Activated CD4-positive, alpha-beta T cell treated with anti-CD3 and anti-CD28 coated beads, Interleukin-2, amount 50 U/mL, for 1 hour (primary cell): ENCODE measurements around the gene TTC17.
"Not testable (repeated sequence)": the region's sequence is repeated elsewhere in the genome, so short reads cannot be mapped to it uniquely, and the experiment has no call there.

Experiments
- DNase-seq: peaks from one replicate; pipeline ENCODE4 v3.0.0-alpha.2; 2020

Gene TTC17

DNA sequence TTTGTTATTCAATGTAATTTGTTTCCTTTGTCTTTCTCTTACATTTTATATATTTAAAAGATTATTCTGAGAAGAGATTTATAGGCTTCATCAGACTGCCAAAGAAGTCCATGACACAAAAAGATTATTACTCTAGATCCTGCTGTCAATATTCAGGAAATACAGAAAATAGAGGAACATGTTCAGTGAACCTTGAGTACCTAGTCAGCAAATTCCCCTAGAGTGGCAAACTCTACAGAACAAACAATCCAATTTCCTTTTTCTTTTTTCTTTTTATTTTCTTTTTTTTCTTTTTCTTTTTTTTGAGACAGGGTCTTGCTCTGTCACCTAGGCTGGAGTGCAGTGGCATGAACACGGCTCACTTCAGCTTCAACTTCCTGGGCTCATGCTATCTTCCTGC, 23.9 kb downstream of the TTC17 start:
- DNase-seq, result no peak

DNA sequence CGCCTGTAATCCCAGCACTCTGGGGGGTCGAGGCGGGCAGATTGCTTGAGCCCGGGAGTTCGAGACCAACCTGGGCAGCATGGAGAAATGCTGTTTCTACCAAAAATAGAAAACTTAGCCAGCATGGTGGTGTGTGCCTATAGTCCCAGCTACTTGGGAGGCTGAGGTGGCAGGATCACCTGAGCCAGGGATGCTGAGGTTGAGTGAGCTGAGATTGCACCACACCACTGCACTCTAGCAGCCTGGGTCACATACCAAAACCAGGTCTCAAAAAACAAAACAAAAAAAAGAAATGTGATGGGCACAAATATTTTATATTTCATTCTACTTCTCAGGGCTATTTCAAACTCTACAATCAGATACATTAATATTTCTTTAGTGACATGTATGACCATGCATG, 25.7 kb downstream of the TTC17 start:
- DNase-seq, result no peak

DNA sequence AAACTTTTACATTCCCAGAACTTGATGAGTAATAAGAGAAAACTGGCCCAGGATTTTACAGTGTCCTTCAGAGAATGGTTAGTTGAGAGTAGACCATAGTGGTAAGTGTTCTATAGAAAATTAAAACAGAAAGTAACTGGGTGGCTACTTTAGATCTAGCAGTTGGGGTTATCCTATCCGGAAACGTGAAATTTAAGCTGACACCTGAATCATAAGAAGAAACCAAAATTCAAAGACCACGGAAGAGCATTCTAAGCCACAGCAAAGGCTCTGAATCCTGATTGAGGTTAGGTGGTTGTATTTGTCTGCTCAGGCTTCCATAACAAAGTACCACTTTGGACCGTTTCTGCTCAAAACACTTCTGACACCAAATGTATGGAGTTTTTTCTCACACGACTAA, 34.0 kb downstream of the TTC17 start:
- DNase-seq, result no peak

GRCh38 chr11:43393765-43394355, 35.1 kb downstream of the TTC17 start:
- no peak for DNase-seq

- DNase-seq, result no peak
Measured at GRCh38 chr11:43396617-43397016, 37.9 kb downstream of the TTC17 start.

GRCh38 chr11:43397251-43397650, 38.5 kb downstream of the TTC17 start:
- DNase-seq, result no peak

DNA sequence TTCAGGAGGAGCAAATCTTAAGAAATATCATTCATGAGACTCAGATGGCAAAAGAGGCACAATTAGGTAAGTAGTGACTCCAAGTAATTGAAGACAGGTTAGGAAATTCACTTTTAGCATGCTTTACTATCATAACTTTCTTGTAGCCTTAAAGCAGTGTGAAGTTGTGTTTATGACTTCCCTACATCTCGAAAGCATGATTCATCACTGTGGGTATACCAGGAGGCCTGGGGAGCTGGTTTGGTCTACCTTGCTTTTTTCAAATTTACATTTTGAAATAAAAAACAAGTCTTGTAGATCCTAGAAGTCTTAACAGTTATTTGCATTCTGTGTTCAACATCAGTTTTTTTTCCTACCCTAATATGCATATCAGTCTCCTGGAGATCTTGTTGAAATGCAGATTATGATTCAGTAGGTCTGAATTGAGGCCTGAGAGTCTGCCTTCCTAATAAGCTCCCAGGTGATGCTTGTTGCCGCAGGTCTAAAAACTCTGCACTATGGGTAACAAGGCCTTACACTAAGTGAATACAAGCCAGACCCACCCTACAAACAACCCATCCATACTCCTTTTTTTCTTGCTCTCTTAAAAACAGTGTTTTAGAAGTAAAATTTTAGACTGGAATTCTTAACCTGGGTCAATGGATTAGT, 41.4 kb downstream of the TTC17 start:
- DNase-seq, result no peak

GRCh38 chr11:43401252-43401651, 42.5 kb downstream of the TTC17 start:
- DNase-seq, result no peak

GRCh38 chr11:43401811-43402210, 43.1 kb downstream of the TTC17 start:
- DNase-seq, result not testable (repeated sequence)

GRCh38 chr11:43403357-43404231, 44.9 kb downstream of the TTC17 start:
- no peak for DNase-seq

DNA sequence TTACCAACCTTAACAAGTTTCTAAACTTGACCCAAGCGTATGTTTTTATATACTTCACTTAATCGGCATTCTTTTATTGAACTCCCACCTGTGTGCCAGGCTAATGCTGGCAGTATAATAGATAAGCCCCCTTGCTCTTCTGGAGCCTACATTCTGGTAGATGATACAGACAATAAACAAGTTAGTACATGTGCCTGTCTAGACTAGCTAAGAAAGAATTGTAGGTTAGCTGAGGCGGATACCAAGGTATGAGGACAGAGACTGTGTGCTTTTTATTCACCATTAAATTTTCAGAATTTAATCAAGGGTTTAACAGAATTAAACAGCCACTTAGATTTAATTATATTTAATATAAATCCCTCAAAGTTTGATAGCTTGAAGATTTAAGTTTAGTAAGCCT, 45.7 kb downstream of the TTC17 start:
- no peak for DNase-seq

DNA sequence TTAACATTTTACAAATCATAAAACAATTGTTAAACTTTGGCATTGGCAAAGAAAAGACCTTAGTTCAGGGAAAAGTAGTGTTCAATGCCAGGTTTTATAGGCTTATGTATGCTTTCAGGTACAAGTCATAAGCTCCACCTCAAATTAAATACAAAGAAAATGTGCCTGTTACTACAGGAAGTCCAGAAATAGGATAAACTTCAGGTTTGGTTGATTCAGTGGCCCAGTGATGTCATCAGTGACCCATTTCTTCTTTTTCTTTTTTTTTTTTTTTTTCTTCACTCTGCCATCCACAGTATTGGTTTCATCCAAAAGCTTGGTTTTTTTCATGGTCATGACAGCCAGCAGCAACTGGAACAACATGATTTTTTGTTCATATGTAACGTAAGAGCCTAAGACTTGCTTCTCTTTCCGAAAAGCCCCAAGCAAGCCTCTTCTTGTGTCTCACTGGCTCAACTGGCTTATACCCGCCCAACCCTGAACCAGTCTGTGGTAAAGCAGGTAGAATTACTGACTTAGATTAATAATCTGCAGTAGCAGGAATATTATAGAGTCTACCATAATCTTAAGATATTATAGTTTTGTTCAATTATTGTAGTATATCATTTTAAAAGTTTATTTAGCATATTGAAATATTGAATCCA, 46.2 kb downstream of the TTC17 start:
- DNase-seq, result no peak

DNA sequence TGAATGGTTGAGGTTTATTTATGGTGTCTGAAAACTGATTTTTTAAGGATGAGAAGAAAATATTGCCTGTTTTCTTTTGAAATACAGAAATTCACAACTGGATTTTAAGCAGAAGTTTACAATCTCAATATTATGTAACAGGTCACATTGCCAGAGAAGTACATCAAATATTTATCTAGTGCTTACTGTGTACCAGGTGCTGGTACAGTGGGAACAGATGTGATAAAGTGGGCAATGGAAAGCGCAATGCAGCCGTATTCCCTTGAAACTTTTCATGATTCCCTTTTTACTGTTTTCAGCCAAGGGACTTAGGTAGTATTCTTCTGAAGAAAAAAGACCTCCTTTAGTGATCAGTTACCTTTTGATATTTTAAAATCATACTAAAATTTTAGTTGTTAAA, 49.6 kb downstream of the TTC17 start:
- no peak for DNase-seq

DNA sequence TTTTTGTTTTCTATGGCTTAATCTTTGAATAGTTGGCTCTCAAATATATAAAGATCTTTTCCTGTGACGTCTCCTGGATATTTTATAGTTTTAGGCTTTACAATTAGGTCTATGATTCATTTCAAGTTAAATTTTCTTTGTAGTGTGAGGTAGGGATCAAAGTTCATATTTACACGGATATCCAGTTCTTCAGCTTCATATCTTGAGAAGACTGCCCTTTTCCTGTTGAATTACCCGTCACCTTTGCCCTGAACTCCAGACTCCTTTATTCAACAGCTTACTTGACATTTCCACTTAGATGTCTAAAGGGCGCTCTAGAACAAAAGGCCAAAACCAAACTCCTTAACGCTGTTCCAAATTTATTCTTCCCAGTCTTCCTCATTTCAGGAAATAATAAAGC, 51.7 kb downstream of the TTC17 start:
- DNase-seq, result no peak

DNA sequence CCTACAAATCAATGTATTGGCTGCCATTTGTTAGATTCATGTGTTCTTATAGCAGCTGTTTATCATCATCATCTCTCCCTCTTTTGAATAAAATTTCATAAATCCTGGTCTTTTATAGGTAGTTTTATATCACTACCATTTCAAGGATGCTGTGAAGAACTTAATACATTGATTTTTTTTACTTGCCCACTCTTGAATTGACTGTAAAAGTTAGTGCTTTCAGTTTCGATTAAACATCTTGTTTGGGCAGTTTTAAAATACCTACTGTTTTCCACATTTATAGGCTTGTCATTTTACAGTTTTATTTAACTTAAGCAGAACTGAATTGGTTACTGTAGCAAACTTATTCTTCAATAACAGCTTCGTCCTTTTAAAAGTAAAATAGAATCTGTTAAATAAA, 59.5 kb downstream of the TTC17 start:
- DNase-seq, result no peak

DNA sequence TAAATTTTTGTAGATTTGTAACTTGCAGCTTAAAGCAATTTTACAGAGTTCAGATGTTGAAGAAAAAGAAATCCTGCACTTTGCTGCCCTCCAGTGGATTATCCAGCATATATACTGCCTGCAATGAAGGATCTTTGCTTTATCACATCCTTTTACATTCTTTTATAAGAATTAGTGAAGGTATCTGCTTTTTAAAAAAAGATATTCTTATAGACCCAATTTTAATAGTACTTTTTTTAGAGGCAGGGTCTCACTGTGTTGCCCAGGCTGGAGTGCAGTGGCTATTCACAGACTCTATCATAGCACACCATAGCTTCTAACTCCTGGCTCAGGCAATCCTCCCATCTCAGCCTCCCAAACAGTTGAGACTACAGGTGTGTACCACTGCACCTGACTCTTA, 60.7 kb downstream of the TTC17 start:
- DNase-seq, result peak; percentile 3

- no peak for DNase-seq
Measured at GRCh38 chr11:43427971-43428370, 69.3 kb downstream of the TTC17 start.

DNA sequence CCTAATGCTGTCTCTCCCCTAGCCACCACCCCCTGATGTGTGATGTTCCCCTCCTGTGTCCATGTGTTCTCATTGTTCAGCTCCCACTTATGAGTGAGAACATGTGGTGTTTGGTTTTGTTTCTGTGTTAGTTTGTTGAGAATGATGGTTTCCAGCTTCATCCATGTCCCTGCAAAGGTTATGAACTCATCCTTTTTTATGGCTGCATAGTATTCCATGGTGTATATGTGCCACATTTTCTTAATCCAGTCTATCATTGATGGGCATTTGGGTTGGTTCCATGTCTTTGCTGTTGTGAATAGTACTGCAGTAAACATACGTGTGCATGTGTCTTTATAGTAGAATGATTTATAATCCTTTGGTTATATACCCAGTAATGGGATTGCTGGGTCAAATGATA, 72.2 kb downstream of the TTC17 start:
- not testable (repeated sequence) for DNase-seq

- no peak for DNase-seq
Measured at GRCh38 chr11:43434893-43435292, 76.2 kb downstream of the TTC17 start.

- DNase-seq, result no peak
Measured at GRCh38 chr11:43440486-43440885, 81.8 kb downstream of the TTC17 start.

- DNase-seq, result no peak
Measured at GRCh38 chr11:43443811-43444210, 85.1 kb downstream of the TTC17 start.

DNA sequence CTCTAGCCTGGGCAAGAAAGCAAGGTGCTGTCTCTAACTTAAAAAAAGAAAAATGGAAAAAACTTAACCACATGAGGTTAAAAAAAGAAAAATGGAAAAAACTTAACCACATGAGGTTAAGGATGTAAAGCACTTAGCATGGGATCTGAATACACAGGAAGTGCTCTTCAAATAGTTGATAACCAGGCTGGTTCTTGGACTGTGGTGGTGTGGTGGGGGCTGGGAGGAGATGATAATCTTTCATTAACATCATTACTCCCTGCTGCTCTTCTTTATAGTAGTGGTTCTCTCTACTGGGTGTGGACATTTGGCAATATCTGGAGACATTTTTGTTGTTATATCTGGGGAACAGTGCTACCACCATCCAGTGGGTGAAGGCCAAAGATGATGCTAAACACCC, 88.4 kb downstream of the TTC17 start:
- DNase-seq, result no peak

GRCh38 chr11:43458486-43458885, 99.8 kb downstream of the TTC17 start:
- no peak for DNase-seq

- DNase-seq, result no peak
Measured at GRCh38 chr11:43459246-43459645, 100.5 kb downstream of the TTC17 start.
